Colonic mucosa (tissue), 4 donors: ENCODE data around the gene SAP30BP. TPM values are rescaled to one million over a fixed set of nuclear protein-coding genes. Genes with fewer than 3 reads are reported as not detected.
A peak's percentile ranks its signal among the peaks of the same experiment; 100 is the strongest.

ENCODE experiments used
- DNase-seq: peaks from one replicate; pipeline ENCODE4 v3.0.0-alpha.2; 2020
- H3K27ac ChIP-seq: fragments of 200-600 bp; one replicate; pipeline ENCODE4 v1.8.0; 2021
- H3K27me3 ChIP-seq: fragments of 200-600 bp; one replicate; pipeline ENCODE4 v1.8.0; 2021
- H3K36me3 ChIP-seq: fragments of 200-600 bp; one replicate; pipeline ENCODE4 v1.8.0; 2021
- H3K4me1 ChIP-seq: fragments of 200-600 bp; one replicate; pipeline ENCODE4 v1.8.0; 2021; ENCODE audit warnings: mild to moderate bottlenecking
- H3K4me3 ChIP-seq: fragments of 200-600 bp; one replicate; pipeline ENCODE4 v1.8.0; 2021
- H3K9ac ChIP-seq, 2 donors: one replicate each; pipeline ENCODE4 v1.7.0; 2013; ENCODE audit warnings: control low read depth in 2 of 2, low read depth in 2 of 2, low read length in 2 of 2
- H3K9me3 ChIP-seq: fragments of 200-600 bp; one replicate; pipeline ENCODE4 v1.8.0; 2021
- CTCF ChIP-seq: fragments of 200-600 bp; IDR thresholded peaks from one replicate; pipeline ENCODE4 v1.8.0; 2022; ENCODE audit warnings: antibody characterized with exemption, mild to moderate bottlenecking
- intact Hi-C: fragments of 100-400 bp; cut with DNase I; formaldehyde crosslinking; loops from one replicate; pipeline ENCODE4 v1.14.1; 2022
- total RNA-seq, 2 donors: library from RNA; stranded (reverse); fragmentation: NEBNext Ultra II Directional in 1 of 2; extraction: Animal tissue kit (Norgen Biotek cat#: 25700) in 1 of 2; gene quantifications; one replicate each; pipeline ENCODE4 v1.2.1, GENCODE V29; 2021
- donor health status: healthy.
- donor health status: DM: no; HTN: no; CAD: no.
- donor health status: DM: no; HTN: no; CAD: no.

Gene SAP30BP
- total RNA-seq, 2 donors from 2014 or later = 68.0 to 68.1 TPM

DNA sequence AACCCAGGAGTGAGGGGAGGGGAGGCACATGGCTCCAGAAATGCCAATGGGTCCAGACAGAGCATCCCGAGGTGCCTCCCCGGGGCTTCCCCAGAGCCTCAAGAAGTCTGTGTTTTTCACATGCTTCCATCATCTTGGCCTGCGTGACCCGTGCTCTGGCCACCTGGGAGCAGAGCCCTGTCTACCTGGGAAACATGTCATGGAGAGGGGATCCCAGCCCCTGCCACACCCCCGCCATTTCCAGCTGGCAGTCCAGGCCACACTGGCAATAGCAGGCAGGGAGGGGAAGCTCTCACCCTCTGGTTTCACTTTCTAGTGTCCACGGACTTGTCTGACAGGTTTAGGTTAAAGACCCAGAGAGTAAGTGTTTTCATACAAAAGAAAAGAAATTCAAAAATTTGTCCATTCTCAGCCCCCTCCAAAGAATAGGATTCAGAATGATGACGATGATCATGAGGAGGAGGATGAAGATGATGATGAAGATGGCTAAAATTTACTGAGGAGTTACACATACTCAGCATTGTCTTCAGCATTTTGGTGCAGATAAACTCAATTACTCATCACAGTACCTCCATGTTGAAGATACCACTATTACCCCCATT is 24.9 kb upstream of the SAP30BP start:
- peak; percentile 76 for DNase-seq
- intact Hi-C loops = no loop called here
- Histone ChIP-seq H3K36me3 (no peaks in the 10 kb centered on the region), H3K4me3 (no peak overlapping the region), H3K9ac (peak overlapping the region; percentile 26 to 35), H3K27me3 (no peaks in the 10 kb centered on the region), H3K27ac (peak overlapping the region; percentile 56), H3K4me1 (peaks cover 7% of the 10 kb centered on the region), H3K9me3 (no peaks in the 10 kb centered on the region)
- no peak for TF ChIP-seq CTCF

GRCh38 chr17:75642784-75643642 is 24.1 kb upstream of the SAP30BP start:
- peak; percentile 49 for DNase-seq
- intact Hi-C loops = no loop called here
- Histone ChIP-seq H3K36me3 (no peaks in the 10 kb centered on the region), H3K4me1 (peaks cover 3% of the 10 kb centered on the region), H3K9me3 (no peaks in the 10 kb centered on the region), H3K4me3 (no peak overlapping the region), H3K27ac (peak overlapping the region; percentile 56), H3K27me3 (no peaks in the 10 kb centered on the region), H3K9ac (peak overlapping the region; percentile 26 to 35)
- TF ChIP-seq CTCF = no peak

GRCh38 chr17:75643643-75644017 is 23.5 kb upstream of the SAP30BP start:
- Histone ChIP-seq H3K4me1 (peaks cover 3% of the 10 kb centered on the region), H3K27ac (peak overlapping the region; percentile 56), H3K36me3 (no peaks in the 10 kb centered on the region), H3K9me3 (no peaks in the 10 kb centered on the region), H3K27me3 (no peaks in the 10 kb centered on the region), H3K4me3 (no peak overlapping the region), H3K9ac (peak overlapping the region in 1 of 2 donors; percentile 35)
- TF ChIP-seq CTCF = no peak
- intact Hi-C loops = no loop called here
- DNase-seq = no peak

GRCh38 chr17:75645501-75645888 is 21.6 kb upstream of the SAP30BP start:
- intact Hi-C loops = no loop called here
- peak overlapping the region in 1 of 2 donors; percentile 84 for H3K9ac ChIP-seq
- no peak for TF ChIP-seq CTCF

GRCh38 chr17:75645889-75646637 is 21.1 kb upstream of the SAP30BP start:
- Histone ChIP-seq H3K9ac (peak overlapping the region; percentile 54 to 84), H3K4me1 (peaks cover 3% of the 10 kb centered on the region)

More at GRCh38 chr17:75645501-75645888, 21.6 kb upstream of the SAP30BP start:
- Histone ChIP-seq H3K4me1 (peaks cover 3% of the 10 kb centered on the region), H3K27me3 (no peaks in the 10 kb centered on the region), H3K9me3 (no peaks in the 10 kb centered on the region), H3K27ac (peak overlapping the region; percentile 97), H3K36me3 (no peaks in the 10 kb centered on the region), H3K4me3 (no peak overlapping the region)
- peak; percentile 79 for DNase-seq

More at GRCh38 chr17:75645889-75646637, 21.1 kb upstream of the SAP30BP start:
- no peak for TF ChIP-seq CTCF
- Histone ChIP-seq H3K27me3 (no peaks in the 10 kb centered on the region), H3K4me3 (no peak overlapping the region), H3K27ac (peak overlapping the region; percentile 97), H3K9me3 (no peaks in the 10 kb centered on the region), H3K36me3 (no peaks in the 10 kb centered on the region)
- intact Hi-C loops = no loop called here
- DNase-seq = peak; percentile 92
